HG02623 (cell line): ENCODE results near the gene RAB34.

ENCODE experiments used
- ATAC-seq: cut with Tn5 transposase; IDR thresholded peaks from one replicate; pipeline ENCODE4 v1.9.1; 2021; ENCODE audit warnings: moderate library complexity; ENCODE audit not compliant: unreplicated experiment

Gene RAB34

DNA sequence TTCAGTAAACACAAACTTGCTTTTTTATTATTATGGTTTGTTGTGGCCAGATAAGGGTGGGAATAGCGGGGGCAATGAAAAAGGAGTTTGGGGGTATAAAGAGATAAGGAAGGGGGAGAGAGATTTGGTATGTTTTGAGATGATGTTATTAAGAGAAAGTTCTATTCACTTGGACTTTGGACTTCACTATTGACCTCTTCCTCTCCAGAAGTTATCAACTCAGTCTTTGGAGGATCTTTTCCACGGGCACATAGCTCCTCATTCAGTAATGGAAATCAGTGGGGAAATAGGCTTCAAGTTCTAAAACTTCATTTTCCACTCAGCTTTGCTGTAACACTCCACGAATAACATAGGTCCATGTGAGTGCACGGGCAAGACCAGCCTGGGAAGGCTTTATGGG lies 29.2 kb downstream of the RAB34 start:
- no peak for ATAC-seq

DNA sequence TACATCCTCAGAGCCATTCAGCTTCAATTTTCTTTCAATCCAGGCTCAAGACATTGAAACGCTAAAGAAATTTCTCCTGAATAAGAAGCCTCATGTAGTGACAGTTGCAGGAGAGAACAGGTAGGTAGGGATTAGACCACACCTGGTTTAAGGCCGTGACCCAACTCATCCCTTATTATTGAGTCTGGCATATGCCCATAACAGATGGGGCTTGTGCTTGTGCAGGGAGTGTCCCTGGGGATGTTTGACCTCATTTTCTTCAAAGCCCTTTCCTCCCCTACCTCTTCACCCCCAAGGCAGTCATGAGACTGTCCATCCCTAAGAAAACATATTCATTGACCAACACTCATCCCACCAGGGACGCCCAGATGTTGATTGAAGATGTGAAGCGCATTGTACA lies 31.4 kb downstream of the RAB34 start:
- ATAC-seq = no peak

DNA sequence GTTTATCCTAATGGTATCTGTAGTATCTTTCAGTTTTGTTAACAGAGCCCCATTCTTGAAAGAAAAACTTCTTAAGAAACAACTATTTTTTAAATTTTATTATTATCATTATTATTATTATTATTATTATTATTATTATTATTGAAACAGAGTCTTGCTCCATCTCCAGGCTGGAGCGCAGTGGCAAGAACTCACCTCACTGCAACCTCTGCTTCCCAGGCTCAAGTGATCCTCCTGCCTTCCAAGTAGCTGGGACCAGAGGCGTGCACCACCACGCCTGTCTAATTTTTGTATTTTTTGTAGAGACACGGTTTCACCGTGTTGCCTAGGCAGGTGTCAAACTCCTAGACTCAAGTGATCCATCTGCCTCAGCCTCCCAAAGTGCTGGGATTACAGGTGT lies 32.3 kb downstream of the RAB34 start:
- ATAC-seq = no peak

DNA sequence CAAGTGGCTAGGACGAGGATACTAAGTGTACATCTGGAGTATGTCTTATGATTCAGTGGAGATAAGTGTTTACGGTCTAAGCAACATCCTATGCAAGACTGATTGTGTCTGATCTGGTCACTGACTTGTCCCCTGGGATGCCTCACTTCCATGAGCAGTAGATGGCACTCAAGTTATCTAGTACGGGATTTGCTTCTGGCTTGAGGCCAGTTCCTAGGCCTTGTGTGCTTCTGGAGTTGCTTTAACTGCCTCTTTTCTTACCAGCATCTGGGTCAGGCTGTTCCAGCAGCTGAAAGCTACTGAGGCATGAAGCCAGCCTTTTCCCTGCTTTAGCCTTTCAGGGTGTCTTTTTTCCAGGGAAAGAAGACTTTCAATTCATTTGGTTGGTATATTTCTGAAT lies 32.7 kb downstream of the RAB34 start:
- no peak for ATAC-seq

DNA sequence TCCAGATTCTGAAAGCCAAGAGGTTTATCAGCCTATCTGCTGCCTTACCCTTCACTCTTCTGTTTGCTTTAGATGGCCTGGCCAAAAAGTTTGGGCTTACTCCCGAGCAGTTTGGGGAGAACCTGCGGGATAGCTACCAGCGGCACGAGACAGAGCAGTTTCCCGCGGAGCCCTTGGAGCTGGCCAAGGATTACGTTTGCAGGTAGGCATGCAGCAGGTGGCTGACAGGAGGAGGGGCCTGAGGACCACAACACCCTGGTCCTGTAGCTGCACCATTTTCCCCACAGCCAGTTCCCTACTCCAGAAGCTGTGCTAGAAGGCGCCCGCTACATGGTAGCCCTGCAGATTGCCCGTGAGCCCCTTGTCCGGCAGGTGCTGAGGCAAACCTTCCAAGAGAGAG lies 35.0 kb downstream of the RAB34 start:
- no peak for ATAC-seq

DNA sequence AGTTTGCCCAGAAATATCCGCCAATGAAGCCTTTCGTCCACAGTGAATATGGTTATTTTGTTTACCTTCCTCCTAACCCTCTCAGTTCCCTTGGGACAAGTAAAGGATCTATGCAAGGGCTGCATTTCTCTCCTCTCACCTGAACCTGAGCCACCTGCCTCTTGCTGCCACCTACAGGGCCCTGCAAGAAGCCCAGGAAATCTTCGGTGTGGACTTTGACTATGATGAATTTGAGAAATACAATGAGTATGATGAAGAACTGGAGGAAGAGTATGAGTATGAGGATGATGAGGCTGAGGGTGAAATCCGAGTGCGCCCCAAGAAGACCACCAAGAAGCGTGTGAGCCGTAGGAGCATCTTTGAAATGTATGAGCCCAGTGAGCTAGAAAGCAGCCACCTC lies 41.7 kb downstream of the RAB34 start:
- no peak for ATAC-seq

DNA sequence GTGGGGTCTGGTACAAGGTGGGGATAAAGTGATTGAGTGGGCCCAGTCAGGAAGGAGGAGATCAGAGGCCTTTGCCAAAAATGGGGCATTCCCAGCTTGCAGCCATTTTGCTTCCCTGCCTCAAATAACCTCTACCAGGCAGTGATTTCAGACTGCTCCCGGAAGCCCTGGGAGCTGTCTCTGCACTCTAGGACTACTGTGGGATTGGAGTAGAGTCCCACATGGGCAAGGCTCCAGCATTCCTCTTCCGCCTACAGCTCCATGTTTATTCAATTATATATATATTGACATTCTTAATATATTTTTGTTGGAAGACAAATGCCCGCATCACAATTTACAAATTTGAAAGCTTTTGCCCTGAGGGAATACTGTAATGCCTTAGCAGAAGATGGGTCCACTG lies 42.2 kb downstream of the RAB34 start:
- no peak for ATAC-seq

DNA sequence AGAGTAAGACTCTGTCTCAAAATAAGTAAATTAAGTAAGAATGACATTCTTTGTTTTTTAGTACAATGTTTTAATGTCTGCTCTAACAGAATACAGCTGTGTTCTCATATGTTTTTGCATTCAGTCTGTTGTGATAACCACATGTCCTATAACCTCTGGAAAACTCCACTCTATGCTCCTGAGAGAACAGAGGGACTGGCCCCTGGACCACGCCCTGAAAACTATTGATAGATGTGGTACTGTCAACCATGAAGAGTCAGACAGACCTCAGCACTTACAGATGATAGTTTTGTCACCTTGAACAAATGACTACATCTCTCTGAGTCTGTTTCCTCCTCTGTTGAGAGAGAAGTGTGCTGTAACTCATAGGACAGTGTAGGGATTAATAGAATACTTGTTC lies 47.8 kb downstream of the RAB34 start:
- ATAC-seq = no peak

DNA sequence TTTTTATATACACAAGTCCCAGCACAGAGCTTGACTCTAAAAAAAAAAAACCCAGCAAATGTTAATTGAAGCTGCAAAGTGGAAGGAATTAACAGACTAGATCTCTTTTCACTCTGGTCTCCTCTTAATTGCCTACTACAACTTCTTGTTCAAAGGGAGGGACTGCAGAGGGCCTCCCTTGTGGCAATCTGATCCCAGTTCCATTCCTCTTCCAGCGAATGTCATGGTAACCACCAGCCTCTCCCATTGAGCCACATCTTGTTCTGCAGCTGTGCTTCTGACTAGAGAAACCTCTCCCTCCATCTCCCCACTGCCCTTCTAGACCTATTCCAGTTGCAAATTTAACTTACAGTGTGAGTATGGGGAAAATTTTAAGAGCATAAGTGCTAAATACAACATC lies 49.8 kb downstream of the RAB34 start:
- ATAC-seq = no peak

DNA sequence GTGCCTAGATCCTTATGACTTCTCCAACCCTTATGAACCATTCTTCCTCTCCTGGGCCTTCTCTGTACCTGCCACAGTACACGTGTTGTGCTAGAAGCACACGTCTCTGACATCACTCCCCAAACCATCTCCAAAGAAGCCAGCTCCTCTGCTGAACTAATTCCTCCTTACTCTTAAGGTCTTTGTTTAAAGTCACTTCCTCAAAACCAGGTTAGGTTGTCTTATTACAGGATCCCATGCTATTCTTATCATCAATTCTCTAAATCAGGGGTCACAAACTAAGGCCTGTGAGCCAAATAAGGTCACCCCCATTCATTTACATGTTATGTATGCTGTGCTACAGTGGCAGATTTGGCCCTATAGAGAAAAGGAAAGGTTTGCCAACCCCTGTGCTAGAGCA lies 51.7 kb downstream of the RAB34 start:
- no peak for ATAC-seq
